ENCODE measurements around the gene SH3RF3. TPM values are rescaled to one million over a fixed set of nuclear protein-coding genes. Genes with fewer than 3 reads are reported as not detected.

SH3RF3 gene
- total and polyA plus RNA-seq, 2 of the 13 experiments (the other 11 are each of a cell fraction or from before 2014, with no cell fraction given) = 0.04 TPM; not detected in 1

- TF ChIP-seq ZNF280B (CRISPR knock-in tag; IDR thresholded peaks at IDR 0.05; ENCODE audit: borderline replicate concordance) = no peak
- no peak for TF ChIP-seq MAZ (IDR thresholded peaks at IDR 0.05; ENCODE audit: borderline replicate concordance, low read depth, low read length)
- 0 out of 2 replicates have a peak, but pooled peaks have one; percentile 27 for TF ChIP-seq MAZ (CRISPR knock-in tag; IDR thresholded peaks at IDR 0.05; ENCODE audit: low read depth)
- TF ChIP-seq ZNF557 (CRISPR knock-in tag; IDR thresholded peaks at IDR 0.05) = 0 out of 2 replicates have a peak, but pooled peaks have one; percentile 59
- TF ChIP-seq TSC22D2 (CRISPR knock-in tag; IDR thresholded peaks at IDR 0.05; ENCODE audit: borderline replicate concordance) = no peak; the same call in 1 of the 2 replicates
- TF ChIP-seq SUZ12 (IDR thresholded peaks at IDR 0.05; ENCODE audit: low read depth, low read length) = no peak
- TF ChIP-seq HNRNPL (IDR thresholded peaks at IDR 0.05; ENCODE audit: low read depth, low read length) = 0 out of 2 replicates have a peak, but pooled peaks have one; percentile 51
- TF ChIP-seq ARID2 (CRISPR knock-in tag; IDR thresholded peaks at IDR 0.05; ENCODE audit: borderline replicate concordance) = no peak
- TF ChIP-seq ZNF251 (CRISPR knock-in tag; IDR thresholded peaks at IDR 0.05) = no peak
- no peak for TF ChIP-seq ZNF569 (CRISPR knock-in tag; IDR thresholded peaks at IDR 0.05; ENCODE audit: borderline replicate concordance)
- TF ChIP-seq SETDB1 (CRISPR knock-in tag; IDR thresholded peaks at IDR 0.05; ENCODE audit: borderline replicate concordance) = peak; percentile 30; the same call in 1 of the 2 replicates
- TF ChIP-seq ZFP37 (CRISPR knock-in tag; IDR thresholded peaks at IDR 0.05; ENCODE audit: borderline replicate concordance) = peak; percentile 74; the same call in 1 of the 2 replicates
- no peak for TF ChIP-seq BRCA1 (CRISPR knock-in tag; IDR thresholded peaks at IDR 0.05)
- peak; percentile 93 for TF ChIP-seq NKX3-1 (CRISPR knock-in tag; IDR thresholded peaks at IDR 0.05)
- no peak for TF ChIP-seq CBX5 (CRISPR knock-in tag; IDR thresholded peaks at IDR 0.05; ENCODE audit: borderline replicate concordance)
- no peak for TF ChIP-seq MAFF (IDR thresholded peaks at IDR 0.05; ENCODE audit: low read depth, low read length)
- no peak; the same call in 1 of the 2 replicates for TF ChIP-seq ZBTB44 (CRISPR knock-in tag; IDR thresholded peaks at IDR 0.05)
- TF ChIP-seq NCOA1 (CRISPR knock-in tag; IDR thresholded peaks at IDR 0.05) = no peak
- TF ChIP-seq BHLHE40 (IDR thresholded peaks at IDR 0.05; ENCODE audit: low read length) = no peak
- TF ChIP-seq ZNF337 (CRISPR knock-in tag; IDR thresholded peaks at IDR 0.05; ENCODE audit: borderline replicate concordance, low read depth) = peak; percentile 63; the same call in 1 of the 2 replicates
- peak; percentile 56 for TF ChIP-seq FOXJ3 (CRISPR knock-in tag; IDR thresholded peaks at IDR 0.05; ENCODE audit: borderline replicate concordance)
- TF ChIP-seq PATZ1 (CRISPR knock-in tag; IDR thresholded peaks at IDR 0.05) = no peak
- TF ChIP-seq KDM4B (CRISPR knock-in tag; IDR thresholded peaks at IDR 0.05) = no peak
- TF ChIP-seq CREM (IDR thresholded peaks at IDR 0.05) = no peak
- TF ChIP-seq CREM (CRISPR knock-in tag; IDR thresholded peaks at IDR 0.05) = no peak
- TF ChIP-seq MYNN (CRISPR knock-in tag; IDR thresholded peaks at IDR 0.05; ENCODE audit: low read depth) = no peak
- no peak for TF ChIP-seq PAX8 (CRISPR knock-in tag; IDR thresholded peaks at IDR 0.05; ENCODE audit: borderline replicate concordance)
Measured at GRCh38 chr2:109517118-109517889, 388.3 kb downstream of the SH3RF3 start (continued).
